Measurements from ENCODE around the gene DTHD1.

The DTHD1 gene

GRCh38 chr4:36316607-36317006 lies 35.2 kb downstream of the DTHD1 start:
- no peak for DNase-seq (ENCODE audit: low read depth)

- no peak for DNase-seq (ENCODE audit: low read depth)
Observed at GRCh38 chr4:36317721-36318120, 36.3 kb downstream of the DTHD1 start.

DNA sequence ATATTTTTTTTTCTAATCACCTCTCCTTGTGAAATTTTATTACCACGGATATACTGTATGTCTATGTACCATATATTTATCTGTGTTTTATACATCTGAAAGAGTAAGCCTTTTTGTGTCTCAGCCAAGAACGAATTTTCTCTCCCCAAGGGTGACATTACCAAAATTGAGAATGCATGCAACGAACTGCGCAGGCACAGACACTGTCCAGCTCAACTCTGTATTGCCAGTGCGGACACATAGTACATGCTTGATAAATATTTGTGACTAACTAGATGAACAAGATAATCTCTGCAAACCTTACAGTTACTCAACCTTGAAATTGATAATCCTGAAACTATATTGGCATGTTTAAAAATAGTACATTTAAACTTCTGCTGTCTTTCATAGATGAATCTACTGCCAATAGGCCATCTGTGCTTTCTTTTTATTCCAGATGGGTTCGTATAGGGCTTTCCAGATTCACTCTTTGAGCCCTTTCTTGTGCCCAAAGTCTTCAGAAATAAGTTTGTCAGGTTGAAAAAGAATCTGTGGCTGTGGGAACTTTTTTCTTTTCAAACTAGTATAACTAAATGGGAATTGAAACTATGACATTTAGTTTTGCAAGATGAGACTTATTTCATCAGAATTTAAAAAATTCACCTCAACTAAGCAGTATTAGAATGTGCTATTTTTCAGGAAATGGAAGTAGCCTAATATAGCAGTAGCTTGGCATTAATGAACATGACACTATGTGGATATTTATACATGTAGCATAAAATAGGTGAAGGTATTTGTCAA lies 38.9 kb downstream of the DTHD1 start:
- DNase-seq (ENCODE audit: low read depth), result no peak

GRCh38 chr4:36321176-36321575 lies 39.8 kb downstream of the DTHD1 start:
- DNase-seq (ENCODE audit: low read depth), result no peak

GRCh38 chr4:36322921-36323354 lies 41.5 kb downstream of the DTHD1 start:
- DNase-seq (ENCODE audit: low read depth), result no peak

DNA sequence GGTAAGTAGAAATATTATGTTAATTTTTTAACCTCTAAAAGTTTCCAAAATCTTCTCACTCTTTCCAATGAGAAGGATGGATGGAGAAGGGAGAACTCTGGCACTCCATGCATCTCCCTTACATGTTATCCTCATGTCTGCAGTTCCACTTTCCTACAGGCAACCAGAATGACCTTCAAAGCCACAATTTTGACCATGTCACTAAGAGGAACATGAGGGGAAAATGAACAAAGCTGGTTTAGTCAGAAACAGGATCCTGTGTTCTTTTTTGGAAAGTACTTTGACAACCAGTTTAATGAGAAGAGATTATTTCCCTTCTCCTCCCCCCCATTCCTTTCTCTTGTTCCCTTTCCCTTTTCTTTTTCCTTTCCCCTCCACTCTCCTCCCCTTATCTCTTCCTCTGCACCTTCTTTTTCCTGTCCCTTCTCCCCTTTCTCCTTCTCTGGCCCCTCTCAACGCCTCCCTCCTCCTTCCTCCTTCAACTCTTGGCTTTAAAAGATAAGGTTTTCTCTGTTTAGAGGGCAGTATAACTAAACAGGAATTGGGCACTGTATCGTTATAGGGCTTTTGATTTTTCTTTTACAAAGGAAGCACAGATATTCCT lies 42.5 kb downstream of the DTHD1 start:
- DNase-seq (ENCODE audit: low read depth), result no peak

- no peak for DNase-seq (ENCODE audit: low read depth)
Observed at GRCh38 chr4:36324808-36325207, 43.4 kb downstream of the DTHD1 start.

GRCh38 chr4:36325499-36325898 lies 44.1 kb downstream of the DTHD1 start:
- no peak for DNase-seq (ENCODE audit: low read depth)

DNA sequence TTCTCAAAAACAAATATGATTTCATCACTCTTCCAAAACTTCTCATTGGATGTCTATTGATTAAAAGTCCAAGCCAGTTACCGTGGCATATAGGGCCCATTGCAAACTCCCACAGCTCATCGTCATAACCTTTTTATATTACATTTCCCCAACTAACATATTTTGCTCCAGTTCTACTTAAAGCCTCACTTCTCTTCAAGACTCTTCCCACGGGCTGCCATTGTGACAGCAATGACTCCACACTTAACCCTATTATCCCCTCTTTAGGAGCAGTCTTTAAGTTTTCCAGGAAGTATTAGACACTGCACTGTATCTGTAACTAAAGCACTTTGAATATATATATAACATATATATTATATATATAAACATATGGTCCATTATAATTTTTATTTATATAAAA lies 44.5 kb downstream of the DTHD1 start:
- DNase-seq (ENCODE audit: low read depth), result no peak

DNA sequence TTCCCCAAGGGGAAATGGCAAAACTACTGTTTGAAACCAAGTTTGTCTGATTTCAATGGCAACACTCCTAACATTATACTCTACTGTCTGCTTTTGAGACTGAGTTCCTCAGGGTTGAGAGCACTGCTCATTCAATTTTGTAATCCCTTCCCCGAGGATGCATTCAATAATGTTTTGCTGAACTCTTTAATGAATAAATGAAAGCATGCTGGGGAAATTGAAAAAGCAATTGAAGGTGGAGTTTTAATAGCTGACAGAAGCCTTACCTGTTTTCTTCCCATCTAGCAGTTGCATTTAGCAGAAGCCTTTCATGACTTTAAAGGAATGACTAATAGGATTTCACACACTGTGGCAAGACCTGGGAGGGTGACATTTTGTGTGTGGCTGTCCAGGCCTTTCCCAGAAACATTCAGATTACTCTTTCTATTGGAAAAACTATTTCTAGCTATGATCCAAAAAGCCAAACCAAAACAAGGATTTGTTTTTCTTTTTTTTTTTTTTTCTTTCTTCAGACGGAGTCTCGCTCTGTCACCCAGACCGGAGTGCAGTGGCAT lies 45.1 kb downstream of the DTHD1 start:
- no peak for DNase-seq (ENCODE audit: low read depth)

GRCh38 chr4:36327400-36327799 lies 46.0 kb downstream of the DTHD1 start:
- no peak for DNase-seq (ENCODE audit: low read depth)

- DNase-seq (ENCODE audit: low read depth), result no peak
Observed at GRCh38 chr4:36328130-36328529, 46.7 kb downstream of the DTHD1 start.

- DNase-seq (ENCODE audit: low read depth), result no peak
Observed at GRCh38 chr4:36329228-36329627, 47.8 kb downstream of the DTHD1 start.

GRCh38 chr4:36330796-36331195 lies 49.4 kb downstream of the DTHD1 start:
- DNase-seq (ENCODE audit: low read depth), result no peak

GRCh38 chr4:36332023-36332781 lies 50.8 kb downstream of the DTHD1 start:
- DNase-seq (ENCODE audit: low read depth), result no peak

DNA sequence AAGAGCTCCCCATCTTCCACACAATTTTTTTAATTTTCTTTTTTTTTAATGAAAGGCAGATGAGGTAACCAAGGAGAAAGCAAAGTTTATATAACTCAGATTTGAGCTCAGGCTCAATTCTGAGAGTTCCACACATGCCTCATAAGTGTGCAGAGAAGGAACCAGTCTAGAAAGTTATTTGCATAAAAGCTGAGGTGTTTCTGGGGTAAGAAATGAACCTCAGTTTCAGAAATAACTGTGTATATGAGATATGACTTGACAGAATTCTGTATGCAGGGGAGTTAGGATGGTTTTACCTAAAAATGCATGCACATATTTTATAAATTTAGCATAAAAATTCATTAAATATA lies 51.3 kb downstream of the DTHD1 start:
- DNase-seq (ENCODE audit: low read depth), result no peak

GRCh38 chr4:36333303-36333877 lies 52.0 kb downstream of the DTHD1 start:
- DNase-seq (ENCODE audit: low read depth), result no peak

GRCh38 chr4:36337665-36338185 lies 56.3 kb downstream of the DTHD1 start:
- DNase-seq (ENCODE audit: low read depth), result no peak

GRCh38 chr4:36338973-36339372 lies 57.6 kb downstream of the DTHD1 start:
- no peak for DNase-seq (ENCODE audit: low read depth)

- DNase-seq (ENCODE audit: low read depth), result no peak
Observed at GRCh38 chr4:36341936-36342335, 60.5 kb downstream of the DTHD1 start.

DNA sequence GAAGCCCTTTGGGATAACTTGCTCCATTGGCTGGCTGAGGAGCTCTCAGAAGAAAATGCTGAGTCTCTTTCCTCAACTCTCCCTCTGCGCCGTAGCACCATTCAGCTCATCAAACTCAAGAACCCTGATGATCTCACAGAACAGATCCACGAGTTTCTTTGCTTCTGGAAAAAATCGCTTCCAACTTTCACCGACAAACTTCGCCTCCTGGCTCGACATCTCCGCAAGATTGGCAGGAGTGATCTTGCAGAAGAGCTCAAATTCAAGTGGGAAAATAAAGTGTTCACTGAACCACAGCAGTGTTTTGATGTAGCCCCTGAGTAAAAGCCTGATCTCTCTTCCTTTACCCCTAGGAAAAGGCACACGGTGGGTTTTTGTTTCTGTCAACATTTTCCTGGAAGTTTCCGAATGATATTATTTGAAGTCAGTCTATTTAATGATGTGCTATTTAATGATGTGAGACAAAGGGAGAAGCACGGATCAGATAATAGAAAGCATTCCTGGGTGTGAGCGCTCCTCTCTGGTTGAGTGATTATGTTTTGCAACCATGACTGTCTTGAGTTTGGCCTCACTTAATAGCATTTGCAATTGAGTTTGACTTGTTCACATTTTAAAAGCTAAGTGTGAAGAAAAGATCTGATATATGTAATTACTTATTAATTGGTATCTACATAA lies 62.2 kb downstream of the DTHD1 start:
- DNase-seq (ENCODE audit: low read depth), result no peak

All from HS-27A (cell line).